HepG2 (cell line): ENCODE data around the gene FGD6. TPM values are rescaled to one million over a fixed set of nuclear protein-coding genes. Genes with fewer than 3 reads are reported as not detected.

Source experiments
- ATAC-seq: fragments of 200-7000 bp; cut with Tn5 transposase; 3 replicates; pipeline ENCODE4 v1.9.1; 2020; ENCODE audit warnings: mild to moderate bottlenecking, moderate library complexity
- BruUV-seq: library from RNA; stranded (reverse); fragments of 400-500 nt; replicated peaks from 2 replicates; lab custom pipeline; 2021; lab: Mats Ljungman, UMichigan
- CTCF ChIA-PET: fragments of 300-600 bp; formaldehyde crosslinking; extraction: SDS; loops from one replicate; lab custom pipeline; 2021; ENCODE audit warnings: low total read pairs, inconsistent platforms, low intra/inter-chr PET ratio; lab: Yijun Ruan, JAX
- POLR2A ChIA-PET: fragments of 350-600 bp; sonication (Branson Sonifier 250); formaldehyde crosslinking; loops from one replicate; lab custom pipeline; 2020; ENCODE audit warnings: antibody characterized with exemption, inconsistent platforms; lab: Yijun Ruan, JAX
- DNase-seq: peaks from one replicate; pipeline ENCODE4 v3.0.0-alpha.2; 2015; ENCODE audit warnings: low spot score
- FAIRE-seq: peaks from 3 replicates; lab custom pipeline; 2011; peaks lifted over from hg19 to GRCh38; lab: Jason Lieb, UNC
- H2AFZ ChIP-seq: one replicate; pipeline ENCODE4 v1.6.1; 2011; ENCODE audit warnings: low read length, inconsistent platforms
- H3K27ac ChIP-seq: fragments of 300-600 bp; 3 replicates; pipeline ENCODE4 v1.8.0; 2011; ENCODE audit warnings: mixed run types, mild to moderate bottlenecking, mixed read lengths, low read length, inconsistent platforms; ENCODE audit not compliant: insufficient read depth; ENCODE audit errors: extremely low read length
- H3K27me3 ChIP-seq, 2 experiments: fragments of 200-600 bp in 1 of 2; 2 replicates in 1 of 2; 3 replicates in 1 of 2; pipeline versions ENCODE4 v1.6.0 to v1.8.0; 2011; ENCODE audit warnings: low read length in 2 of 2, mild to moderate bottlenecking in 2 of 2, moderate library complexity in 2 of 2, inconsistent platforms in 1 of 2; ENCODE audit not compliant: insufficient read depth in 2 of 2, control insufficient read depth in 1 of 2
- H3K36me3 ChIP-seq, 2 experiments: fragments of 200-600 bp in 1 of 2; replicated peaks in 1 of 2; 2 replicates in 1 of 2; 3 replicates in 1 of 2; pipeline versions ENCODE4 v1.5.1 to v1.8.0; 2011; ENCODE audit warnings: low read length in 2 of 2, inconsistent platforms in 1 of 2; ENCODE audit not compliant: insufficient read depth in 2 of 2, control insufficient read depth in 1 of 2
- H3K4me1 ChIP-seq: 2 replicates; pipeline ENCODE4 v1.5.1; 2012; ENCODE audit warnings: low read length, inconsistent platforms; ENCODE audit not compliant: insufficient read depth
- H3K4me2 ChIP-seq: 2 replicates; pipeline ENCODE4 v1.6.0; 2011; ENCODE audit warnings: low read depth, low read length, inconsistent platforms
- H3K4me3 ChIP-seq, 3 experiments: fragments of 200-600 bp in 1 of 3; sonication (generic), shearing (Covaris generic) in 1 of 3; replicated peaks in 1 of 3; 2 replicates each; pipeline ENCODE4 v1.5.1; 2011 to 2016; ENCODE audit warnings: low read length in 3 of 3, inconsistent platforms in 2 of 3, low read depth in 2 of 3, mild to moderate bottlenecking in 2 of 3, control low read depth in 1 of 3, mixed read lengths in 1 of 3; ENCODE audit not compliant: insufficient read depth in 1 of 3
- H3K79me2 ChIP-seq: one replicate; pipeline ENCODE4 v1.6.1; 2011; ENCODE audit warnings: low read length, inconsistent platforms; ENCODE audit not compliant: insufficient read depth
- H3K9ac ChIP-seq: 2 replicates; pipeline ENCODE4 v1.6.0; 2011; ENCODE audit warnings: mild to moderate bottlenecking, low read depth, low read length, inconsistent platforms; ENCODE audit not compliant: insufficient read depth
- H3K9me3 ChIP-seq: 2 replicates; pipeline ENCODE4 v1.5.1; 2012; ENCODE audit warnings: mild to moderate bottlenecking, low read length
- H4K20me1 ChIP-seq: 2 replicates; pipeline ENCODE4 v1.6.0; 2011; ENCODE audit warnings: inconsistent platforms, mild to moderate bottlenecking, low read length, moderate library complexity; ENCODE audit not compliant: insufficient read depth
- ATF4 ChIP-seq, 2 experiments: fragments of 450-650 bp in 1 of 2; sonication (generic) in 1 of 2; formaldehyde crosslinking; IDR thresholded peaks; 2 replicates each; pipeline versions ENCODE4 v1.5.0 to v1.8.0; 2020 to 2022; ENCODE audit warnings: mild to moderate bottlenecking in 1 of 2, missing genetic modification reagents in 1 of 2
- CERS6 ChIP-seq: sonication (generic); formaldehyde crosslinking; IDR thresholded peaks from 2 replicates; pipeline ENCODE4 v1.5.0; 2020; ENCODE audit warnings: missing genetic modification reagents
- ERF ChIP-seq: IDR thresholded peaks from 2 replicates; pipeline ENCODE4 v1.6.1; 2018; ENCODE audit warnings: missing biosample characterization, missing genetic modification reagents
- GATA4 ChIP-seq: sonication (generic); IDR thresholded peaks from 2 replicates; pipeline ENCODE4 v1.6.1; 2016; ENCODE audit warnings: antibody characterized with exemption, low read depth, borderline replicate concordance
- KDM1A ChIP-seq: IDR thresholded peaks from 2 replicates; pipeline ENCODE4 v1.6.1; 2016; ENCODE audit warnings: missing compliant biosample characterization
- MLXIP ChIP-seq: sonication (generic); formaldehyde crosslinking; IDR thresholded peaks from 2 replicates; pipeline ENCODE4 v1.9.0; 2021; ENCODE audit warnings: missing genetic modification reagents, borderline replicate concordance
- MTA1 ChIP-seq: sonication (generic); formaldehyde crosslinking; IDR thresholded peaks from 2 replicates; pipeline ENCODE4 v1.4.0; 2020; ENCODE audit warnings: missing genetic modification reagents, mild to moderate bottlenecking, borderline replicate concordance
- PTBP1 ChIP-seq: fragments of 200-400 bp; formaldehyde crosslinking; IDR thresholded peaks from 2 replicates; pipeline ENCODE4 v1.6.1; 2018; ENCODE audit warnings: low read length, low read depth; ENCODE audit not compliant: poor library complexity, severe bottlenecking
- SETDB1 ChIP-seq: sonication (generic); formaldehyde crosslinking; IDR thresholded peaks from 2 replicates; pipeline ENCODE4 v1.5.1; 2020; ENCODE audit warnings: missing genetic modification reagents, mild to moderate bottlenecking, borderline replicate concordance
- SP140L ChIP-seq: sonication (generic); formaldehyde crosslinking; IDR thresholded peaks from 2 replicates; pipeline ENCODE4 v1.4.0; 2020; ENCODE audit warnings: missing genetic modification reagents, borderline replicate concordance
- ZFP36 ChIP-seq: fragments of 150-350 bp; IDR thresholded peaks from 2 replicates; pipeline ENCODE4 v1.6.1; 2018; ENCODE audit warnings: borderline replicate concordance, low read length, low read depth; ENCODE audit not compliant: partially characterized antibody
- ZNF280D ChIP-seq: sonication (generic); formaldehyde crosslinking; IDR thresholded peaks from 2 replicates; pipeline ENCODE4 v1.5.1; 2020; ENCODE audit warnings: mild to moderate bottlenecking, missing genetic modification reagents
- ZNF337 ChIP-seq: sonication (generic); formaldehyde crosslinking; IDR thresholded peaks from 2 replicates; pipeline ENCODE4 v1.5.1; 2020; ENCODE audit warnings: missing genetic modification reagents, low read depth, mild to moderate bottlenecking, borderline replicate concordance
- ZNF33B ChIP-seq: sonication (generic); formaldehyde crosslinking; IDR thresholded peaks from 2 replicates; pipeline ENCODE4 v1.5.1; 2020; ENCODE audit warnings: mild to moderate bottlenecking, missing genetic modification reagents
- WGBS: methylation state at CpG from one replicate; pipeline ENCODE4 v1.1.6; 2017; ENCODE audit warnings: low lambda C conversion rate; 5-methylcytosine and 5-hydroxymethylcytosine counted together
- in situ Hi-C: cut with HindIII; loops from 2 replicates; pipeline ENCODE4 v1.10.0; 2017; ENCODE audit warnings: low pct_unique_long_range_greater_than_20kb; ENCODE audit not compliant: extremely low pct_ligation_motif_present
- intact Hi-C: fragments of 100-400 bp; cut with micrococcal nuclease; formaldehyde crosslinking; loops from one replicate; pipeline ENCODE4 v1.10.0; 2022; ENCODE audit not compliant: unreplicated experiment
- polyA plus RNA-seq, 8 experiments: library from polyadenylated mRNA; depleted of rRNA in 3 of 8; stranded (reverse) in 7 of 8; unstranded in 1 of 8; fragments of >200 nt; fragmentation: Illumina TruSeq in 4 of 8; extraction: Trizol in 4 of 8; gene quantifications; 2 replicates each; pipeline versions ENCODE4 v1.2.1 to v1.2.3, GENCODE V29; 2011 to 2016; ENCODE audit warnings: low read depth in 4 of 8, missing spikeins in 1 of 8, mixed read lengths in 1 of 8; ENCODE audit not compliant: insufficient read depth in 1 of 8
- total RNA-seq, 5 experiments: library from RNA; depleted of rRNA; stranded (reverse); fragments of >200 nt; fragmentation: Illumina TruSeq; extraction: Trizol; gene quantifications; 2 replicates each; pipeline ENCODE4 v1.2.3, GENCODE V29; 2016; ENCODE audit warnings: low read depth in 1 of 5
- TF ChIP-seq, protein P1 (sequence below): sonication (generic); formaldehyde crosslinking; IDR thresholded peaks from 2 replicates; pipeline ENCODE4 v1.4.0; 2020; ENCODE audit warnings: low read depth, mild to moderate bottlenecking, missing genetic modification reagents

Gene FGD6
- total and polyA plus RNA-seq, 2 of the 13 experiments (the other 11 are each of a cell fraction or from before 2014, with no cell fraction given), result 2.2 to 4.3 TPM

GRCh38 chr12:95266254-95266653 is 49.0 kb upstream of the FGD6 start:
- no peaks in the 10 kb centered on the region for H3K4me1 ChIP-seq
- H4K20me1 ChIP-seq, result no peaks in the 10 kb centered on the region
- H2AFZ ChIP-seq, result no peak overlapping the region
- H3K4me3 ChIP-seq, result no peak overlapping the region
- H3K9me3 ChIP-seq, result no peaks in the 10 kb centered on the region
- H3K9ac ChIP-seq, result no peak overlapping the region
- no peak overlapping the region for H3K27ac ChIP-seq
- no peaks in the 10 kb centered on the region for H3K79me2 ChIP-seq
- DNase-seq (no peak), FAIRE-seq (no peak), ATAC-seq (no peak)
- no peak overlapping the region for H3K4me2 ChIP-seq
- in situ Hi-C loops, result no loop called here
- H3K27me3 ChIP-seq, result no peaks in the 10 kb centered on the region
- intact Hi-C loops, result no loop called here
- over 99% methylated on average over 6 of the region's 6 CpGs for WGBS
- H3K36me3 ChIP-seq, result peaks cover 13 to 32% of the 10 kb centered on the region in 2 experiments
- CTCF ChIA-PET, result interaction anchor here (1.1 kb wide), 1 partner anchor 70 kb away, joined by 3 read pairs; no protein-coding TSS in a partner anchor
- no peak for TF ChIP-seq ATF4 (CRISPR knock-in tag; IDR thresholded peaks at IDR 0.05)
- no peak for TF ChIP-seq SP140L
- TF ChIP-seq ZFP36, result no peak
- no peak for TF ChIP-seq KDM1A (CRISPR knock-in tag)
- no peak for TF ChIP-seq MTA1
- no peak for TF ChIP-seq MLXIP (CRISPR knock-in tag)
- TF ChIP-seq ERF (CRISPR knock-in tag), result no peak
- no peak for TF ChIP-seq CERS6 (CRISPR knock-in tag)
- TF ChIP-seq ZNF337 (CRISPR knock-in tag), result no peak
- TF ChIP-seq, protein P1, sequence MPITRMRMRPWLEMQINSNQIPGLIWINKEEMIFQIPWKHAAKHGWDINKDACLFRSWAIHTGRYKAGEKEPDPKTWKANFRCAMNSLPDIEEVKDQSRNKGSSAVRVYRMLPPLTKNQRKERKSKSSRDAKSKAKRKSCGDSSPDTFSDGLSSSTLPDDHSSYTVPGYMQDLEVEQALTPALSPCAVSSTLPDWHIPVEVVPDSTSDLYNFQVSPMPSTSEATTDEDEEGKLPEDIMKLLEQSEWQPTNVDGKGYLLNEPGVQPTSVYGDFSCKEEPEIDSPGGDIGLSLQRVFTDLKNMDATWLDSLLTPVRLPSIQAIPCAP (CRISPR knock-in tag), result no peak
- TF ChIP-seq PTBP1, result no peak
- no peak for TF ChIP-seq ZNF280D
- TF ChIP-seq SETDB1, result no peak
- TF ChIP-seq GATA4, result no peak
- TF ChIP-seq ZNF33B (CRISPR knock-in tag), result no peak
- BruUV-seq, result no TSS peak
- POLR2A ChIA-PET, result no interaction called here
